ENCODE data around the gene INKA2.
A peak's percentile ranks its signal among the peaks of the same experiment; 100 is the strongest.
"Not testable (repeated sequence)": the region's sequence is repeated elsewhere in the genome, so short reads cannot be mapped to it uniquely, and the experiment has no call there.

The INKA2 gene

DNA sequence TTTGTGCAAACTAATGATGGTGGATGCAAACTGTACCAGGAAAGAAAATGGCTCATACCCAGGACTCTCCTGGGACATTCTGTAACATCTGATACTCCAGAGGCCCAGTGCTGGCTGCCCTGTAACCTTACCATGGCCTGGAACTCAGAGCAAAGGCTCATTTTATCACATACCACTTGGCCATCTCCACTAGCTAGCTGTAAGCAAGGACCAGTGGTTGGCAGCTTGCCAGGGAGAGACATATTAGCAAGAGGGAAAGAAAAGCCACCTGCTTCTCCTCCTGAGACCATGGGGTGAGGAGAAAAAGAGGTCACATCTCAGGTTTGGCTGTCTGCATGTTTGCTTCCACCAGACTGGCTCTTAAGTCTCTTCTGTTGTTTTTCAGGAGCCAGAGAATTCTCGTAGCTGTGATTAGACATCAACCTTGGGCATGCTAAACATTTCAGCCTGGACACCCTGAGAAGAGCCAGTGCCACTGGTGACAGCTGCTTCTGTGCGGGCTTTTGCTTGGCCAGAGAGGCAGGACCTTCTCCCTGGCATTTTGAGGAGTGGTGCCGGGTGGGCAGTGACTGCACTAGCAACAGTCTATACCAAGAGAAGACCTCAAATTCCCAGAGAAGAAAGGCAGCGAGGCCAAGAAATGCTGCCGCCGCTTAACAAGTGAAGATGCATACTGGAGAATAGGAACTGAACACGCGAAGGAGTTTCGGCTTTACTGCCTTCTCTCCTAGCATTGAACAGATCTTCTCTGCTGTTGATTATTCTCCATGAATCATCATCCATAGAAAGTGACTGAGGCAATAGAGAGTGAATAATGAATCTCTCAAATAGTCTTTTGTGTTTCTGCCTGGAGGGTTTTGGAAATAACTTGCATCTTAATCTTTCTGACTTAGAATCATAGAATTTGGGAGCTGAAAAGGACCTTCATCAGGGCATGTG lies 6.7 kb upstream of the INKA2 start:
- DNase-seq (ENCODE audit: low read depth) = no peak
- TF ChIP-seq, protein P1, sequence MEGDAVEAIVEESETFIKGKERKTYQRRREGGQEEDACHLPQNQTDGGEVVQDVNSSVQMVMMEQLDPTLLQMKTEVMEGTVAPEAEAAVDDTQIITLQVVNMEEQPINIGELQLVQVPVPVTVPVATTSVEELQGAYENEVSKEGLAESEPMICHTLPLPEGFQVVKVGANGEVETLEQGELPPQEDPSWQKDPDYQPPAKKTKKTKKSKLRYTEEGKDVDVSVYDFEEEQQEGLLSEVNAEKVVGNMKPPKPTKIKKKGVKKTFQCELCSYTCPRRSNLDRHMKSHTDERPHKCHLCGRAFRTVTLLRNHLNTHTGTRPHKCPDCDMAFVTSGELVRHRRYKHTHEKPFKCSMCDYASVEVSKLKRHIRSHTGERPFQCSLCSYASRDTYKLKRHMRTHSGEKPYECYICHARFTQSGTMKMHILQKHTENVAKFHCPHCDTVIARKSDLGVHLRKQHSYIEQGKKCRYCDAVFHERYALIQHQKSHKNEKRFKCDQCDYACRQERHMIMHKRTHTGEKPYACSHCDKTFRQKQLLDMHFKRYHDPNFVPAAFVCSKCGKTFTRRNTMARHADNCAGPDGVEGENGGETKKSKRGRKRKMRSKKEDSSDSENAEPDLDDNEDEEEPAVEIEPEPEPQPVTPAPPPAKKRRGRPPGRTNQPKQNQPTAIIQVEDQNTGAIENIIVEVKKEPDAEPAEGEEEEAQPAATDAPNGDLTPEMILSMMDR (conservative IDR thresholded peaks at IDR 0.05; ENCODE audit: low read depth, low read length) = no peak
- no peak overlapping the region for H3K4me3 ChIP-seq (ENCODE audit: low read length)

DNA sequence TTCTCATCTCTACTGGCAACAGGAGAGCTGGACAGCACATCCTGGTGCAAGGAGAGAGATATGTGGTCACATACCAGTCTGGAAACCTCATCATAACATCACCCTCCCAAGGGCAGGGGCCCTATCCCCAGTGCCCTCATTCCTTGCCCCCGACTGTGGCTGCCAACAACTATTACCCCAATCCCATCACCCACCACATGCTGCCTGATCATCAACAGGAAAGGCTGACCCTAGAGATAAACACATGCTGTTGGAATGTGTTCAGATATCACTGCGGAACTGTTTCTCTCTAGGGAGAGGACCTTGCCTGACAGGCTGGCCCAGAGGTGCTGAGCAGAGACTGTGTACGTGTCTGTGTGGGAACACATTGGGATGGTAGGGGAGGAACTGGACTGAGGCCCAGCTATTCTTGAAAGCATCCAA lies 4.5 kb upstream of the INKA2 start:
- TF ChIP-seq, protein P1 (conservative IDR thresholded peaks at IDR 0.05; ENCODE audit: low read depth, low read length) = no peak
- DNase-seq (ENCODE audit: low read depth) = no peak
- no peak overlapping the region for H3K4me3 ChIP-seq (ENCODE audit: low read length)

DNA sequence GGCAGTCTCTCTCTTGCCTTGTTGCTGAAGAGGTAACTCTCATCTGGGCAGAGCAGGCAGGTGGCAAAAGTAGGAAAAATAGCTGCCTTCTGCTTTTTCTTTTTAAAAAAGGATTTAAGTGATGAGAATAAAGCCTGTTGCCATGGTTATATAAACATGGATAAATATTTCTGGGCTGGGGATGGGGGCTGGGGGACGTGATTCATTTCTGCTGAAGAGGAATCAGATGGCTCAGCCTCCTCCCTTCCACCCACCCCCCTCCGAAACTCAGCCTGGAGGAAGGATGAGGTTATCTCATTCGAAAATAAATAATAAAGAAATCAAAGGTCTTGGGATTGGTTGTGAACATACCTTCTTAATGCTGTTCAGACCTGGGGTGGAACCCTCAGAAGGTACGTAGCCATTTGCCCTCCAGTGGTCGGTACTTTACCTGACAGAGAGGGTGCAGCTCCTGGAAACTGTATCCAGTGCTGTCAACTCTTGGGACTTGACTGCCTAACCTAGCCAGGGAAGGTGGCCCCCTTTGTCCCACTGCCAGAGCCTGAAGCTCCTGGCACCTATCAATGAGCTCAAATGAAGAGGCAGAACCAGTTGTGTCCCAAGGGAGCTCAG lies 3.8 kb upstream of the INKA2 start:
- no peak overlapping the region for H3K4me3 ChIP-seq (ENCODE audit: low read length)
- TF ChIP-seq, protein P1 (conservative IDR thresholded peaks at IDR 0.05; ENCODE audit: low read depth, low read length) = no peak
- no peak for DNase-seq (ENCODE audit: low read depth)

DNA sequence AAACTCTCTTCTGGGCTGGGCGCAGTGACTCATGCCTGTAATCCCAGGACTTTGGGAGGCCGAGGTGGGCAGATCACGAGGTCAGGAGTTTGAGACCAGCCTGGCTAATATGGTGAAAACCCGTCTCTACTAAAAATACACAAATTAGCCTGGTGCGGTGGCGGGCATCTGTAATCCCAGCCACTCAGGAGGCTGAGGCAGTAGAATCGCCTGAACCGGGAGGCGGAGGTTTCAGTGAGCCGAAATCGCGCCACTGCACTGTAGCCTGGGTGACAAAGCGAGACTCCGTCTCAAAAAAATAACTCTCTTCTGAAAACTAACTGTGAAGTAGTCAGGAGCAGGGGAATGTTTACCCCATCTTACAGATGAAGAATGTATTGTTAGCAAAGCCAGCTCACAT lies 3.1 kb upstream of the INKA2 start:
- not testable (repeated sequence) for DNase-seq (ENCODE audit: low read depth); H3K4me3 ChIP-seq (ENCODE audit: low read length)

DNA sequence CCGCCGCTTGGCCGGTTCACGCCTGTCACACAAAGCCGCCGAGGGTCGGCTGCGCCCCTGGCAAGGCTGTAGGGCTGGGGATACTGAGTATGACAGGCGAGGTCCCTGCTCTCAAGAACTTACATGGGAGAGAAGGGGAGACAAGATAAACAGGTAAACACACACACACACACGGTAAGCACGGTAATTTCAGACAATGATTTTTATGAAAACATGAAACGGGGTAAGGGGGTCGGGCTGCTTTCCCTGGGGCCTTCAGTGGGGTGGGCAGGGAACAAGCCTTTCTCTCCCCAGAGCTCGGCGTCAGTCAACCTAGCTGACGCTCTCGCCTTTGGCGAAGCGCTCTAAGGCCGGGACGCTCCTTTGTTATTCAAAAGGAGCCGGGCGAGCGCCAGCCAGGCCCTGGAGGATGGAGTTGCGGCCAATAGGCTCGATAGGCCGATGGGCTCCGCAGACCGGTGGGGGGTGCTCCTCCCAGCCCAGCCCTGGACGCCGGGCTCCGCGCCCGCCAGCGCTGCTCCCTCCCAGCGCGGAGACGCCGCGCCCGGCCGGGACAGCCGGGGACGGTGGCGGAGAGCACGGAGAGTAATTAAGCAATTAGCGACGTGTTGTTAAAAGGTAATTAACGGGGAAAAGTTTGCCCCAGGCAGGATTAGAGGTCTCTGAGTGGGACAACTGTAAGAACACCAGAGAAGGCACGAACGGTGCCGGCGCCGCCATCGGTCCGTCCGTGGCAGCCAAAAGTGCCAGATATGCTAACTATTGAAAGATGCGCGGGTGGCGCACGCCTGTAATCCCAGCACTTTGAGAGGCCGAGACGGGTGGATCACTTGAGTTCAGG lies 950 bp upstream of the INKA2 start:
- DNase-seq (ENCODE audit: low read depth) = peak; percentile 26
- TF ChIP-seq, protein P1 (conservative IDR thresholded peaks at IDR 0.05; ENCODE audit: low read depth, low read length) = peak; percentile 4
- H3K4me3 ChIP-seq (ENCODE audit: low read length) = peak overlapping the region; percentile 49

DNA sequence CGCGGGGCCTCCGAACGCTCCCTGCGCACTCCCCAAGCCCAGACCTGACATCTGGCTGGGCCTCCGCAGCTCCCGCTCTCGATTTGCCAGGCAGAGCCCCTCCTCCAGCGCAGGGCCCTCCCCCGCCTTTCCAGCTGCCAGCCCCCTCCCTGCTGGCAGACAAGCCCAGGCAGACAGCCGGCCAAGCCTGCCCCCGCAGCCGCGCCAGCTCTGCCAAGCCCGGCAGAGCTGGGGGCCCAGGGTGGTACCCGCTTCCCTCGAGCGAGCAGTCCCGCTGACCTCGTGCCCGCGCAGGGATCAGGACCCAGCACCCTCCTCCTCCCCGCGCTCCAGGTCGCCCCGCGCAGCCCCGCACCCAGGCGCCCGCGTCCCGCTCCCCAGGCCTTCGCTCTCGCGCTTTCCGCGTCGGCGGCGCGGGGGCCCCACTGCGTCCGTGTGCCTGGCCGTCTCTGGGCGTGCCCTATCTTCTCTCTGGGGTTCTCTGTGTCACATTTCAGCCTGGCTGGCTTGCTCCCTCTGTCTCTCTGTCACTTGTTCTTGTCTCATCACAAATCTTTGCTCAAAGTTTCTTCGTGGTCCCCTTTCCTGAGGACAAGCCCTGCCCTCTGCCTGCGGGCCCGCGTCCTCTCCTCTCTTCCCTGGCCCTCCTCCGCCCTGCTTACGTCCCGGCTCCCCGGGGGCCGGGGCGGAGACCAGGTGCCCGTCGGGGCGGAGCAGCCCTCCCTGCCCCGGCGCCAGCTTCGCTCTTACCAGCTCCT lies 580 bp downstream of the INKA2 start:
- DNase-seq (ENCODE audit: low read depth) = peak; percentile 4
- peak overlapping the region; percentile 49 for H3K4me3 ChIP-seq (ENCODE audit: low read length)
- TF ChIP-seq, protein P1 (conservative IDR thresholded peaks at IDR 0.05; ENCODE audit: low read depth, low read length) = no peak

DNA sequence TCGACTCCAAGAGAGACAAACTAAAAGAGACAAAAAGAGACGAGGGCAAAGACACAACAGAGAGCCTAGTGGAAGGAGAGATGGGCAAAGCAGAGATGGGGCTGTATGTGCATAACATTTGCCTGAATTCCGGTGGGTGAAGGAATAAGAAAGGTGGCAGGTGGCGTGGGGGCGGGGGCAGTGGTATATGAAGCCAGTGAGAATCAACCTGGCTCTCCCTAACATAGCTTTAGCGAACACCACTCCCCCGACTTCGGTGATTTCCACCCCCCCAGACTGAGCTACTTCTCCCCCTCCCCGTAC lies 1.1 kb downstream of the INKA2 start:
- H3K4me3 ChIP-seq (ENCODE audit: low read length) = peak overlapping the region; percentile 49
- TF ChIP-seq, protein P1 (conservative IDR thresholded peaks at IDR 0.05; ENCODE audit: low read depth, low read length) = no peak

More for the DNA sequence above, 1.1 kb downstream of the INKA2 start:
- no peak for DNase-seq (ENCODE audit: low read depth)

Measured in retinal pigment epithelial cell (primary cell).